Central memory CD8-positive, alpha-beta T cell (primary cell): Measurements from ENCODE around the gene MYO9A.
"Not testable (repeated sequence)": the region's sequence is repeated elsewhere in the genome, so short reads cannot be mapped to it uniquely, and the experiment has no call there.

Experiments used
- ATAC-seq: fragments of 150-1000 bp; cut with Tn5 transposase; replicated peaks from 2 replicates; pipeline ENCODE4 v1.10.0; 2022; ENCODE audit warnings: mild to moderate bottlenecking, moderate FRiP score, moderate number of reproducible peaks; ENCODE audit not compliant: poor library complexity, severe bottlenecking; ENCODE audit errors: extremely low read depth
- DNase-seq, 2 donors: peaks; one replicate each; pipeline ENCODE4 v3.0.0; 2021; ENCODE audit warnings: low spot score in 2 of 2
- H3K27ac Mint-ChIP-seq: one replicate; pipeline ENCODE4 v1.8.0; 2022; ENCODE audit warnings: low read depth, mild to moderate bottlenecking, moderate library complexity, mixed read lengths
- H3K27me3 Mint-ChIP-seq: one replicate; pipeline ENCODE4 v1.8.0; 2022; ENCODE audit warnings: mixed read lengths
- H3K36me3 Mint-ChIP-seq: one replicate; pipeline ENCODE4 v1.8.0; 2022; ENCODE audit warnings: mild to moderate bottlenecking, moderate library complexity, mixed read lengths; ENCODE audit not compliant: insufficient read depth
- H3K4me1 Mint-ChIP-seq: one replicate; pipeline ENCODE4 v1.8.0; 2022; ENCODE audit warnings: mixed read lengths
- H3K4me3 Mint-ChIP-seq: one replicate; pipeline ENCODE4 v1.8.0; 2022; ENCODE audit warnings: mild to moderate bottlenecking, moderate library complexity, mixed read lengths
- H3K9me3 Mint-ChIP-seq: one replicate; pipeline ENCODE4 v1.8.0; 2022; ENCODE audit warnings: mixed read lengths

MYO9A gene

DNA sequence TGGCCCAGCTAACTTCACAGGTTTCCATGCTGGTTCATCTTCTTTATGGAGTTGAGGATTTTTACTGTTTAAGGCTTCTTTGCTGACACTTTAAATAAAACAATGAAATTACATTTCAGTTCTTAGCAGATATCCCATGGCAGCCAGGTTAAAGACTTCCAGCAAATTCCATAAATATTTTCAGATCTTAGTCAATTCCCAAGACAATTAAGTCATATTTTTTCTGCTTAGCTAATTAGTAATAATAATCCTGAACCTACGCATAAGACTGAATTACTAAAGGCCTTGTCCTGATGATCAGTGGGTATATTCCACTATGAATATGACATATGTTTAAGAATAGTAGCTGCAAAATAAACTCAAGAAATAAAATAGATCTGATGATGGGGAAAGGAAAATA lies 224.3 kb downstream of the MYO9A start:
- Mint-ChIP-seq H3K4me1 (no peaks in the 10 kb centered on the region), H3K27ac (no peak overlapping the region), H3K36me3 (peaks cover 14% of the 10 kb centered on the region), H3K27me3 (no peaks in the 10 kb centered on the region), H3K4me3 (no peak overlapping the region), H3K9me3 (no peaks in the 10 kb centered on the region)
- ATAC-seq (no peak), DNase-seq (no peak)

DNA sequence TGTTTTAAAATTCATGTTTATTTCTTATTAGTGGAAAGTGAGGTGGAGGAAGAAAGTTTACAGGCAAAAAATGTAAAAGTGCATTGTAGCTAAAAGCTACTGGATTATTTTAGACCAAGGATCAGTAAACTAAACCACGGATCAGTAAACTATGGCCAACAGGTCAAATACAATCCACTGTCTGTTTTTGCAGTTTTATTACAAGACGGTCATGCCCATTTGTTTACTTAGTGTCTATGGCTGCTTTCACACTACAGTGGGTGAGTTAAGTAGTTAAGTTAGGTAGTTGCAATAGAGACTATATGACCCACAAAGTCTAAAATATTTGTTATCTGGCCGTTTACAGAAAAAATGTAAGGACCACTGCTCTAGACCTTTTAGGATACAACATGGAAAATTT lies 225.6 kb downstream of the MYO9A start:
- H3K36me3 Mint-ChIP-seq: peaks cover 11% of the 10 kb centered on the region
- no peak overlapping the region for H3K4me3 Mint-ChIP-seq
- no peaks in the 10 kb centered on the region for H3K27me3 Mint-ChIP-seq
- no peak overlapping the region for H3K27ac Mint-ChIP-seq
- no peaks in the 10 kb centered on the region for H3K9me3 Mint-ChIP-seq
- no peaks in the 10 kb centered on the region for H3K4me1 Mint-ChIP-seq
- DNase-seq (no peak), ATAC-seq (no peak)

- no peak overlapping the region for H3K27ac Mint-ChIP-seq
- no peaks in the 10 kb centered on the region for H3K9me3 Mint-ChIP-seq
- H3K36me3 Mint-ChIP-seq: peaks cover 12% of the 10 kb centered on the region
Measured at GRCh38 chr15:71891026-71891425, 226.9 kb downstream of the MYO9A start.

DNA sequence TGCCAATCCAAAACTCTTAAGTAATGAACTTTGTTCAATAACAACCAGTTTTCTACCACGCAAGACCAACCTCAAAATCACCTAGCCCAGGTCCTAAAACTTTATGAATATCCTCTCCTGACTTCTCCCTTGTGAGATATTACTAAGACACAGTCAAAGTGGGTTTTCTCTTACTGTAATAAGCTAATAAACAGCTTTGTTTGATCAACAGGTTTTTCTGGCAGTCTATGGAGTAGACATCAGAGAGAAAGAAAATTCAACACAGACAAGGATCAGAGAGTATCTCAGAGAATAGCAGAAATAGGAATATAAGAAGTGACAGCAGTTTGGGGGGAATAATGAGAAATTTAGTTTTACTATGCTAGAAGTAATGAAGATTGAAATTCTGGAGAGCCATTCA lies 228.0 kb downstream of the MYO9A start:
- Mint-ChIP-seq H3K4me3 (no peak overlapping the region), H3K27me3 (no peaks in the 10 kb centered on the region), H3K4me1 (no peaks in the 10 kb centered on the region), H3K36me3 (peaks cover 12% of the 10 kb centered on the region), H3K27ac (no peak overlapping the region), H3K9me3 (no peaks in the 10 kb centered on the region)
- no peak for DNase-seq
- ATAC-seq: no peak

More at GRCh38 chr15:71891026-71891425, 226.9 kb downstream of the MYO9A start:
- no peaks in the 10 kb centered on the region for H3K27me3 Mint-ChIP-seq
- ATAC-seq (no peak), DNase-seq (no peak)
- H3K4me3 Mint-ChIP-seq: no peak overlapping the region
- no peaks in the 10 kb centered on the region for H3K4me1 Mint-ChIP-seq

DNA sequence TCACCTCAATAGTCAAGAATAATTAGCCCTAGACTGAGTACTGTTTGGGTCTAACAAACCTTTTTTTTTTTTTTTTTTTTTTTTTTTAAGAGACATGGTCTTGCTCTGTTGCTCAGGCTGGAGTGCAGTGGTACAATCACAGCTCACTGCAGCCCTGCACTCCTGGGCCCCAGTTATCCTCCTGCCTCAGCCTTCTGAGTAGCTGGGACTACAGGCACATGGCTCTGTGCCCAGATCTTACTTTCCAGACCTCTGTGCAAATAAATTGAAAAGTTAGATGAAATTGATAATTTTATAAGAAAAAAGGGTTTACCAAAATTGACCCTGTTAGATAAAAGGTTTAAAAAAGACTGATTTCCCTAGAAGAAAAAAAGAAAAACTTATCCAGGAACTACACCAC lies 228.6 kb downstream of the MYO9A start:
- Mint-ChIP-seq H3K36me3 (peaks cover 12% of the 10 kb centered on the region), H3K27ac (no peak overlapping the region)
- no peak for ATAC-seq

DNA sequence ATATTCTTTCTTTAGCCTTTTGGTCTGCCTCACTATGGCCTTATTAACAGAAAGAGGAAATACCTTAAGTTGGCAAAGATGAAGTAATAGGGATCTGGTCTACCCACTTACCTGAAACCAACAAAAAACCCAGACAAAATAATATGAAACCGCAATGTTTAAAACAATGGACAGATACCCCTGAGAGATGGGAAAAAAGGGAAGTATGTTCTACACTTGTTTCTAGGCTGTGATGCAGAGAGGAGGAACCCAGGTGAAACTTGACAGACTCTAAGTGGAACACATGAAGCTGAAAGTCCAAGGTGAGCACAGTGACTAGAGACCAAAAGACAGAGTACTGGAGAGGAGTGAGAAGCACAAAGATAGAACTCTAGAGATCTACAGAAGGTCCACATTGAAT lies 229.2 kb downstream of the MYO9A start:
- peaks cover 12% of the 10 kb centered on the region for H3K36me3 Mint-ChIP-seq
- ATAC-seq (no peak), DNase-seq (no peak)
- no peaks in the 10 kb centered on the region for H3K27me3 Mint-ChIP-seq
- H3K9me3 Mint-ChIP-seq: no peaks in the 10 kb centered on the region
- H3K4me1 Mint-ChIP-seq: no peaks in the 10 kb centered on the region
- H3K27ac Mint-ChIP-seq: no peak overlapping the region
- no peak overlapping the region for H3K4me3 Mint-ChIP-seq

More for the DNA sequence above, 228.6 kb downstream of the MYO9A start:
- Mint-ChIP-seq H3K9me3 (no peaks in the 10 kb centered on the region), H3K4me3 (no peak overlapping the region), H3K4me1 (no peaks in the 10 kb centered on the region), H3K27me3 (no peaks in the 10 kb centered on the region)
- no peak for DNase-seq

GRCh38 chr15:71885390-71885789 lies 232.6 kb downstream of the MYO9A start:
- H3K4me1 Mint-ChIP-seq: no peaks in the 10 kb centered on the region
- no peaks in the 10 kb centered on the region for H3K9me3 Mint-ChIP-seq
- peaks cover 7% of the 10 kb centered on the region for H3K36me3 Mint-ChIP-seq

GRCh38 chr15:71883447-71883846 lies 234.5 kb downstream of the MYO9A start:
- Mint-ChIP-seq H3K27ac (no peak overlapping the region), H3K9me3 (no peaks in the 10 kb centered on the region), H3K4me3 (no peak overlapping the region), H3K36me3 (peaks cover 16% of the 10 kb centered on the region), H3K4me1 (no peaks in the 10 kb centered on the region), H3K27me3 (no peaks in the 10 kb centered on the region)
- no peak for DNase-seq
- no peak for ATAC-seq

More at GRCh38 chr15:71885390-71885789, 232.6 kb downstream of the MYO9A start:
- H3K27me3 Mint-ChIP-seq: no peaks in the 10 kb centered on the region
- DNase-seq: no peak
- H3K27ac Mint-ChIP-seq: no peak overlapping the region
- ATAC-seq: no peak
- no peak overlapping the region for H3K4me3 Mint-ChIP-seq

DNA sequence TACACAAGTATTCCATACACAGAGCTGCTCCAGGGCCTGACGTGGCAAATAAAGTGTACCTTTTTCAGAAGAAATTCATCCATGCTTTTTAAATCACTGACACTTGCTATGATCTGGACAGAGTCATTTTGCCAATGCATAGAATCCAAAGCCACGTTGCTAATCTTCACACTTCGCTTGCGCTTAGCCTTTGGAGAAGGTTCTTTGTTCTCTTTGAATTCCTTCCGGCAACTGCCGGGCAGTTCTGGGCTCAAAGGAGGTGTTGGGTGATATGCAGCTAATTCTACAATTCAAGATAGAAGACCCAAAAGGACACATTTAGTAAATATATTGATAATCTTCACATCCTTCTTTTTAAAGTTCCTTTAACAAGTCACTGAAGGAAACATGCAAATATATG lies 237.7 kb downstream of the MYO9A start:
- no peak overlapping the region for H3K27ac Mint-ChIP-seq
- no peak for ATAC-seq
- no peaks in the 10 kb centered on the region for H3K9me3 Mint-ChIP-seq
- H3K4me1 Mint-ChIP-seq: no peaks in the 10 kb centered on the region
- DNase-seq: no peak
- H3K4me3 Mint-ChIP-seq: no peak overlapping the region
- no peaks in the 10 kb centered on the region for H3K27me3 Mint-ChIP-seq
- H3K36me3 Mint-ChIP-seq: peaks cover 17% of the 10 kb centered on the region

DNA sequence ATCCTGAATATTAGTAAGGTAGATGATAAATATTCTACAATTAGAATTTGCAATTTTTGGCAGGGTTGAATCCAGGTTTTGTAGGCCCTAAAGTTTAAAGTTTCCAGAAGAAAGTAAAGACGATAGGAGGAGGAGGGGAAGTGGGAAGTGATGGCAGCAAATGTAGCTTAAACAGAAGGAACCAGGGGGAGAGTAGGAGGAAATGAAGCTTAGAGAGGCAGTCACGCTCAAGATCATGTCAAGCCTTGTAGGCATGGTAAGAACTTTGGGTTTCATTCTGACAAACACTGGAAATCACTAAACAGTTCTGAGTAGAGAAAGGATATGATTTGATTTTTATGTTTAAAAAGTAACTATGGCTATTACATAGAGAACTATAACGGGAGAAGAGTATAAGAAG lies 243.7 kb downstream of the MYO9A start:
- H3K4me3 Mint-ChIP-seq: no peak overlapping the region

DNA sequence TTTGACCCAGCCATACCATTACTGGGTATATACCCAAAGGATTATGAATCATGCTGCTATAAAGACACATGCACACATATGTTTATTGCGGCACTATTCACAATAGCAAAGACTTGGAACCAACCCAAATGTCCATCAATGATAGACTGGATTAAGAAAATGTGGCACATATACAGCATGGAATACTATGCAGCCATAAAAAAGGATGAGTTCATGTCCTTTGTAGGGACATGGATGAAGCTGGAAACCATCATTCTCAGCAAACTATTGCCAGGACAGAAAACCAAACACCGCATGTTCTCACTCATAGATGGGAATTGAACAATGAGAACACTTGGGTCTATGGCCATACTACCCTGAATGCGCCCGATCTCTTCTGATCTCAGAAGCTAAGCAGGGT lies 259.7 kb downstream of the MYO9A start:
- not testable (repeated sequence) for DNase-seq, H3K4me3 Mint-ChIP-seq, H3K27me3 Mint-ChIP-seq, H3K9me3 Mint-ChIP-seq, H3K4me1 Mint-ChIP-seq, H3K27ac Mint-ChIP-seq, ATAC-seq, H3K36me3 Mint-ChIP-seq

More for the DNA sequence above, 243.7 kb downstream of the MYO9A start:
- H3K36me3 Mint-ChIP-seq: peaks cover 15% of the 10 kb centered on the region
- H3K9me3 Mint-ChIP-seq: no peaks in the 10 kb centered on the region
- no peaks in the 10 kb centered on the region for H3K27me3 Mint-ChIP-seq
- no peaks in the 10 kb centered on the region for H3K4me1 Mint-ChIP-seq
- ATAC-seq: no peak
- no peak overlapping the region for H3K27ac Mint-ChIP-seq
- DNase-seq: no peak

DNA sequence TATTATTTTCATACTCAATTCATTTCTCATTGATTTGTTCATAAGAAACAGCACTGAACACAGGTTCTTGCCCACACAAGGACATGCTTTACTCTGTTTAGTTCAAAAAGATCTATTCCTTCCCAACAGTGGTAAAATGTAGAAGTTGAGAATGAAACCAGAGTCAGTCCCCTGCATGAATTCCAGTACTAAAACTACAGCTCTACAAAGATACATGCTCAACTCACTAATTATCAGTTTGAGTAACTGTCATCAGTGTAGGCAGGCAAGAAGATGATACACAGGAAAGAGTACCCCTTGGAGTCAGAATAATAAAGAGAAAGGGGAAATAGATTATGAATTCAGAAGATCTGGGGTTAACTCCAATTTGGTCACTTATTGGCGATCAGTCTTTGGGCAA lies 264.4 kb downstream of the MYO9A start:
- no peak for DNase-seq
- H3K27ac Mint-ChIP-seq: no peak overlapping the region
- no peak for ATAC-seq
- no peaks in the 10 kb centered on the region for H3K9me3 Mint-ChIP-seq
- no peaks in the 10 kb centered on the region for H3K4me1 Mint-ChIP-seq
- no peaks in the 10 kb centered on the region for H3K27me3 Mint-ChIP-seq
- H3K4me3 Mint-ChIP-seq: no peak overlapping the region
- peaks cover 23% of the 10 kb centered on the region for H3K36me3 Mint-ChIP-seq

DNA sequence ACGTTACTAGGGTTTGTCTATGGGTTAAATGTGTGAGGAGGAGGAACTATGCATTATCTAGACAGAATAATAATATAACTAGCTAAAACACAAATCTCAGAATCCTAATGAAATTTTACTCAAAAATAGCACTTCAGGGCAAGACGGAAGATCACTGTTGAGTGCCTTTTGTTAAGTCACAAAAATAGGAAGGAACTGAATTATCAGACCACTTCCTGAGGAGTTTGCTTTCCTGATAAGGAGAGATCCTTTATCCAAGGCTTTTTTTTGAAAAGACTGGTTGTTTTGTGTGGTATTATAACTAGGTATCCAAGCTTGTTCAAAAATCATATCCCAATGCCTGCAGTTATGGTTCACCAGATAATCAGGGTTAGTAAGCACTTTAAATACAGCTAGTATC lies 273.0 kb downstream of the MYO9A start:
- no peak for DNase-seq
- H3K27ac Mint-ChIP-seq: no peak overlapping the region
- H3K27me3 Mint-ChIP-seq: no peaks in the 10 kb centered on the region
- peaks cover 24% of the 10 kb centered on the region for H3K36me3 Mint-ChIP-seq
- H3K9me3 Mint-ChIP-seq: no peaks in the 10 kb centered on the region
- no peak overlapping the region for H3K4me3 Mint-ChIP-seq
- no peak for ATAC-seq
- H3K4me1 Mint-ChIP-seq: no peaks in the 10 kb centered on the region

GRCh38 chr15:71841563-71841962 lies 276.4 kb downstream of the MYO9A start:
- no peaks in the 10 kb centered on the region for H3K27me3 Mint-ChIP-seq
- H3K4me3 Mint-ChIP-seq: no peak overlapping the region
- no peaks in the 10 kb centered on the region for H3K4me1 Mint-ChIP-seq
- H3K9me3 Mint-ChIP-seq: no peaks in the 10 kb centered on the region
- H3K36me3 Mint-ChIP-seq: peaks cover 8% of the 10 kb centered on the region
- ATAC-seq (no peak), DNase-seq (no peak)
- no peak overlapping the region for H3K27ac Mint-ChIP-seq
